T-helper 2 cell (primary cell): ENCODE results near the gene CYTH2.
"Not testable (repeated sequence)": the region's sequence is repeated elsewhere in the genome, so short reads cannot be mapped to it uniquely, and the experiment has no call there.

Experiments used
- DNase-seq, 5 experiments: peaks; one replicate each; pipeline versions ENCODE4 v3.0.0 to v3.0.0-alpha.2; 2012 to 2022

CYTH2 gene

DNA sequence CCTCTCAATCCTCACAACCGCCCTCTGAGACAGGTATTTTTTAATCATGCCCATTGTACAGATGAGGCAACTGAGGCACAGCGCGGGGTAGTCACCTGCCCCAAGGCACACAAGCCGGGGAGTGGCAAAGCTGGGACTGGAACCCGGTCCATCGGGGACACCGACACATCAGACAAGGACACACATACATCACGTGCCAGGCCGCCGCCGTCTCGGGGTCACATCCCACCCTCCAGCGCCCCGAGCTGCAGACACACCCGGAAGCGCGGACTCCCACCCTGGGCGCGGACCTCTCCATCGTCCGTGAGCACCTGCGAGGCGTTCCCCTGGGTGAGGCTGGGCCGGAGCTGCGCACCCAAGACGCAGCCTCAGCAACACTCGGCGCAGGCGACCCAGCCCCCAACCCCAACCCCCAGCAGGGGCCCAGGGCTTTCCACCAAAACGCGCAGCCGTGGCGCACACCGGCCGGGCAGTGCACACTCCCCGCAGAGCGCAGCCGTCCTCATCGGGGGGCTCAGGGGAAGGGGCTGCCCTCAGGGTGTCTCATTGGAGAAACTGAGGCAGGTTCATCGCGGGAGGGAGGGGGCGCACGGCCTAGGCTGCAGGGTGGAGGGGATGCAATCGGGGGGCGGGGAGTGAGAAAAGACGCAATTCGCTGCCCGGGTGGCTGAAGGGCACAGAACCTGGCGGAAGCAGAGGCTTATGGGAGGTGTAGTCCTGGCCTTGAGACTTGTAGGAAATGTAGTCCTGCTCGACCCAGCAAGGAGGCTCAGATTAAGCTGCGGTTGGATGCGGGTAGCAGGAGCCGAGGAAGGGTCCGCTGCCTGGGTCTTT is 44.3 kb downstream of the CYTH2 start:
- peak in 4 of 5 experiments; percentile 52 to 86 (median 62) for DNase-seq

GRCh38 chr19:48514123-48514458 is 44.9 kb downstream of the CYTH2 start:
- DNase-seq: no peak

DNA sequence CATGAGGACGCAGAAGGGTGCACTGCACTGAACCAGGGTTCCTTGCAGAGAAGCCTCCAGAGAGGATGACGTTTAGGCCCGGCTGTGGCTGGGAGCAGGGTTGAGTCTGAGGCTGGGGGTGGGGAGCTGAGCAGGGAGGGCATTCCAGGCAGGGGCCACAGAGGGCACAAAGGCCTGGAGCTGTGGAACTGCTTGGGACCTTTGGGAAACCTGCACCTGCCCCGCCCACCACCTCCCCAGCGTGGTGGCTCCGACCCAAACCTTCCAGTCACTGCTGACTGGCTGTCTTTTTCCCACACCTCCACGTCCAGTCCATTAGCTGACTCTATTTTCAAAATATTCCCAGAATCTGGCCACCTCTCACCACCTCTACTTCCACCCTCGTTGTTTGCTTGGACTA is 47.4 kb downstream of the CYTH2 start:
- no peak for DNase-seq

DNA sequence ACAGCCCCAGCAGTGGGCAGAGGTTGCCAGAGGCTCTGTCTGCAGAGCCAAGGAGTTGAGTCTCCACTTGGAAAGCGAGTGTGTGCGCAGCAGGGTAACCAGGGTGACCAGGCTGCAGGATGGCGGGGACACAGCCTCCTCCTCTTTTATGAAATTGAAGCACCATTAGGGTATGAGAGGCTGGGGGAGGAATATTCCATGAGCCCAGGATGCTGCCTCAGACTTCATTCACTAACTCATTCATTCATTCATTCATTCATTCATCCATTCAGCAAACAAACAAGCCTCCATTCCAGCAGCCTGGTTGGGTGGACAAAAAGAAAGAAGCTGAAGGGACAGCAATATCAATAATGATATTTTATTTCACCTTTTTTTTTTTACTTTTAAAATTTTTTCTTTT is 49.0 kb downstream of the CYTH2 start:
- DNase-seq: no peak

DNA sequence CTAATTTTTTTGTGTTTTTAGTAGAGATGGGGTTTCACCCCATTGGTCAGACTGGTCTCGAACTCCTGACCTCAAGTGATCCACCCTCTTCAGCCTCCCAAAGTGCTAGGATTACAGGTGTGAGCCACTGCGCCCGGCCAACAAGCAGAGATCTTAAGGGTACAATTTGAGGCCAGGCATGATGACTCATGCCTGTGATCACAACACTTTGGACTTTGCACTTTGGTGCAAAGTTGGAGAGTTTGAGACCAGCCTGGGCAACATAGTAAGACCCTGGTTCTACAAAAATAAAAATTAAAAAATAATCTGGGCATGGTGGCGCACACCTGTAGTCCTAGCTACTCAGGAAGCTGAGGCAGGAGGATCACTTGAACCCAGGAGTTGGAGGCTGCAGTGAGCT is 50.3 kb downstream of the CYTH2 start:
- not testable (repeated sequence) for DNase-seq

DNA sequence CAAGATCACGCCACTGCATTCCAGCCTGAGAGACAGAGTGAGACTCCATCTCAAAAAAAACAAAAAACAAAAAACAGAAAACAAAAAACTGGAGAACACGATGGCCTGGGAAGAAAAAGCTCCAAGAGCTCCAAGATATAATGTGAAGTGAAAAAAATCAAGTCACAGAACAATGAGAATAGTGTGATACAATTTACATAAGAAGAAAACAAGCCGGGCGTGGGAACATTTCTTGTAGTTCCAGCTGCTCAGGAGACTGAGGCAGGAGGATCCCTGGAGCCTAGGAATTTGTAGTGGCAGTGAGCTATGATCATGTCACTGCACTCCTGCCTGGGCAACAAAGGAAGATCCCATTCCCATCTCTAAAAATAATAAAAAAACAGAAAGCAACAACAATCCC is 51.0 kb downstream of the CYTH2 start:
- DNase-seq: no peak

- no peak for DNase-seq
Measured at GRCh38 chr19:48524221-48524620, 55.1 kb downstream of the CYTH2 start.

DNA sequence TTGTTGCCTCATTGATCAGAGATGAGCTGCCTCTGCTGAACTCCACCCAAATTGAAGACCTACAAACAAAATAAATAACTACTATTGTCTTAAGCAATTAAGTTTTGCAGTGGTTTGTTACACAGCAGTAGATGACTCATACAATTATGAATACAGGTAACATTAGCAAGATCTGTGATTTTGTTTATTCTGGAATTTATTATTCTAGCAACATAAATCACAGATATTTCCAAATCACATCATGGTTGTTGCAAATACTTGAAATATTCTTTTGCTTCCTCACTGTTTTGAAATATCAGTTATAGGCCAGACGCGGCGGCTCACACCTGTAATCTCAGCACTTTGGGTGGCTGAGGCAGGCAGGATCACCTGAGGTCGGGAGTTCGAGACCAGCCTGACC is 55.6 kb downstream of the CYTH2 start:
- no peak for DNase-seq

GRCh38 chr19:48529156-48529555 is 60.0 kb downstream of the CYTH2 start:
- no peak for DNase-seq

DNA sequence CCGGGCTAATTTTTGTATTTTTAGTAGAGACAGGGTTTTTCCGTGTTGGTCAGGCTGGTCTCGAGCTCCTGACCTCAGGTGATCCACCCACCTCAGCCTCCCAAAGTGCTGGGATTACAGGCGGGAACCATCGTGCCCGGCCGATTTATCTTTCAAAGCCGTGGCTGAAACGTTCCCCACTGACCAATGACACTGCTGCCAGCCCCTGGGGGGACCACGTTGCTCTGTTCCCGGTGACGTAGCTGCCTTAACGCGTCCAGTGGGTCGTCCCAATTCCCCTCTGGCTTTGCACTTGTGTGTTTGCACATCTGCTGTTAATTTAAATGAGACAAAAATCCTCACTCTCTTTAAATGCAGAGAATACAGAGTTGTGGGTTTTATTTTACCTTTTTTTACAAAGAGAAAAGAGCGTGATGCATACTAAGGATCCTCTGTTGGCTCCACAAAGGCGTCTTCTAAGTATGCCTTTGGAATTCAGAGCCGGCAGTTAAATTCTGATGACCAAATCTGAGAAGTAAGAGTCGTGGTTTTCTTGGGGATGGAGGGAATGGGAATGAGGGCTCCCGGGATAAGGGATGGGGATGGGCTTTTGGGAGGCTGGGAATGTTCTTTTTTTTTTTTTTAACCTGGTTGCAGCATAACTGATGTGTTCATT is 61.0 kb downstream of the CYTH2 start:
- no peak for DNase-seq

DNA sequence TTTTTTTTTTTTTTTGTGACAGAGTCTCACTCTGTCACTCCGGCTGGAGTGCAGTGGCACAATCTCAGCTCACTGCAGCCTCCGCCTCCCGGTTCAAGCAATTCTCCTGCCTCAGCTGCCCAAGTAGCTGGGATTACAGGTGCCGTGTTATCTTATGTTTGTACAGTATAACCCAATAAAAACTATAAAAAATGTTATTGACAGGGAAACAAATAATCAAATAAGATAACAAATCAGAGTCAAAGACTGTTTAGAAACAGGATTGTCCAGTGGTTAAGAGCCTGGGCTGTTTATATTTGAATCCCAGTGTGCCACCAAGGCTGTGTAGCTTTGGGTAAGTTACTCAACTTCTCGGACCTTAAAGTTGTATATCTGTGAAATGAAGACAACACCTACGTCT is 61.6 kb downstream of the CYTH2 start:
- no peak for DNase-seq
